ENCODE results near the gene TCTN2.

DNA sequence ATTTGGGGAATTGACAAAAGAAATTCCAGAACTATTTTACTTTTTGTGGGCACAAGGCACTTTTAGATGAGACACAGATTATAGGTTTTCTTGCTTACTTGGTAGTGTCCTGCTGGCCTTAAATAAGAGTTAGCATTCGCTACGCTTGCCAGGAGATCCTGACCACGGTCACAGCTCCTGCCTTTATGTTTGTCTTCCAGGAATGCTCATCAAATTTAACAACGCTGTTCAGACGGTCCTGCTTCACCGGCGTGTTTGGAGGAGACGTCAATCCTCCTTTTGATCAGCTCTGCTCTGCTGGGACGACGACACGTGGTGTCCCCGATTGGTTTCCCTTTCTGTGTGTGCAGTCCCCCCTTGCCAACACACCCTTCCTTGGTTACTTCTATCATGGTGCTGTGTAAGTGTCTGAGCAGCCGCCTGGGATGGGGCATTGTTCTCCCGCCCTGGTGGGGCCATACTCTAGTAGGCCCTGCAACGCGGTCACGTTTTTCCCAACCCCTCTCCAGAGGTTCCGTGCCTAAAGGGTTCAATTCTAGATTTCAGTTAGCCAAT, 15.8 kb downstream of the TCTN2 start:
- TF ChIP-seq, protein P1, sequence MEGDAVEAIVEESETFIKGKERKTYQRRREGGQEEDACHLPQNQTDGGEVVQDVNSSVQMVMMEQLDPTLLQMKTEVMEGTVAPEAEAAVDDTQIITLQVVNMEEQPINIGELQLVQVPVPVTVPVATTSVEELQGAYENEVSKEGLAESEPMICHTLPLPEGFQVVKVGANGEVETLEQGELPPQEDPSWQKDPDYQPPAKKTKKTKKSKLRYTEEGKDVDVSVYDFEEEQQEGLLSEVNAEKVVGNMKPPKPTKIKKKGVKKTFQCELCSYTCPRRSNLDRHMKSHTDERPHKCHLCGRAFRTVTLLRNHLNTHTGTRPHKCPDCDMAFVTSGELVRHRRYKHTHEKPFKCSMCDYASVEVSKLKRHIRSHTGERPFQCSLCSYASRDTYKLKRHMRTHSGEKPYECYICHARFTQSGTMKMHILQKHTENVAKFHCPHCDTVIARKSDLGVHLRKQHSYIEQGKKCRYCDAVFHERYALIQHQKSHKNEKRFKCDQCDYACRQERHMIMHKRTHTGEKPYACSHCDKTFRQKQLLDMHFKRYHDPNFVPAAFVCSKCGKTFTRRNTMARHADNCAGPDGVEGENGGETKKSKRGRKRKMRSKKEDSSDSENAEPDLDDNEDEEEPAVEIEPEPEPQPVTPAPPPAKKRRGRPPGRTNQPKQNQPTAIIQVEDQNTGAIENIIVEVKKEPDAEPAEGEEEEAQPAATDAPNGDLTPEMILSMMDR (IDR thresholded peaks at IDR 0.05): no peak
- no peak for TF ChIP-seq POLR2A (IDR thresholded peaks at IDR 0.05)

Measured in heart left ventricle (tissue), 13 donors.